HG03520 (cell line): Measurements from ENCODE around the gene NAA38.
A peak's percentile ranks its signal among the peaks of the same experiment; 100 is the strongest.
"Not testable (repeated sequence)": the region's sequence is repeated elsewhere in the genome, so short reads cannot be mapped to it uniquely, and the experiment has no call there.

Source experiments
- ATAC-seq: cut with Tn5 transposase; IDR thresholded peaks from one replicate; pipeline ENCODE4 v1.9.1; 2021; ENCODE audit warnings: mild to moderate bottlenecking, moderate library complexity; ENCODE audit not compliant: unreplicated experiment

The NAA38 gene

GRCh38 chr17:7882068-7882467 lies 24.7 kb upstream of the NAA38 start:
- no peak for ATAC-seq

- no peak for ATAC-seq
Observed at GRCh38 chr17:7881276-7882054, 24.1 kb upstream of the NAA38 start.

DNA sequence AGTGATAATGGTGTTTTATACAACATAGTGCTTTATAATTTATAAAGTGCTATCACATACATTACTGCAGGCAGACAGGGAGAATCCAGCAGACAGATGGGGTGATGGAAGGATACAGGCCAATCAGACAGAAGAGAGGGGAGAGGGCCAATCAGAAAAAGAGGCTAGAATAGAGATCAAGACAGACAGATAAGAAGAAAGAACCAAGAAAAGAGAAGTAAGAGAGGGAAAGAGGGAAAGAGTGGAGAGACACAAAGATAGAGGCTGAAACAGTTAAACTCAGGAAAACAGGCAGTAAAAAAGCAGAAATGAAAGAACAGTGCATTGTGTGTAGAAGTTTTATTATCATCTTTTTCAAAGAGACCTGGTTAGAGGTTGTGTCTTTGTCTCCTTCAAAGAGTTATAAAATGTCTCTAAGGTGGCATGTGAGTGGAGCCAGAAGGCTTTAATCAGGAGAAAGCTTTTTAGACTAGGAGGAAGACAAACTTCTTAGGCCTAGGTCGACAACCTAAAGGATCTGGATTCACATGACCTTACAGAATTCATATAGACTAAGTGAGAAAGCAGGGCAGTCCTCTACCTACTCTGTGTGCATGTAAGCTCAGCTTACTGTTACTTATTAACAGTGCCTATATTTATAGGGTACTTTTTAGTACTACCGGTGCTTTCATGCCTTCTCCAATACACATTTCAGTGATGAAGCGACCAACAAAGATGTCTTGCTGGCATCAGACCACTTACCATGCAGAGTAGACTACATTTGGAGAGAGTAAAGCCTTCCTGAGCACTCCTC lies 22.9 kb upstream of the NAA38 start:
- ATAC-seq, result no peak

- ATAC-seq, result no peak
Observed at GRCh38 chr17:7878234-7878633, 20.9 kb upstream of the NAA38 start.

GRCh38 chr17:7875804-7876370 lies 18.5 kb upstream of the NAA38 start:
- ATAC-seq, result no peak

- ATAC-seq, result no peak
Observed at GRCh38 chr17:7873051-7873450, 15.7 kb upstream of the NAA38 start.

DNA sequence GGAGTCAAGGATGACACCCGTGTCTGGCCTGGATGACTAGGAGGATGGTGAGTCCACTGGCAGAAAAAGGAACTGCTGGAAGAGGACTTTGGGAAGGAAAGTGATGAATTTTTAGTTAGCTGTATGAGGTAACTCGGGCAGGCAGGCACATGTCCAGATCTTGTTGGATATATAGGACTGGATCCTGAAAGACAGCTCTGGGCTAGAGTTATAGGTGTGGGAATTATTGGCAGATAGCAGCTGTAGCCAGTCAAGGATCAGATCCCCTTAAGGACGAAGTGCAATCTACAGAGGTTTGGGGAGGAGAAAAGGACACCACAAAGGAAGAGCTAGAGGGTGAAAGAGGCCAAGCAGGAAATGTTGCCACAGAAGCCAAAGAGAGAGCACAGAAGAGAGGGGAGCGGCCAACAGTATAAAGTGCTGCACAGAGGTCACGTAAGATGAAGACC lies 10.5 kb upstream of the NAA38 start:
- ATAC-seq, result no peak

DNA sequence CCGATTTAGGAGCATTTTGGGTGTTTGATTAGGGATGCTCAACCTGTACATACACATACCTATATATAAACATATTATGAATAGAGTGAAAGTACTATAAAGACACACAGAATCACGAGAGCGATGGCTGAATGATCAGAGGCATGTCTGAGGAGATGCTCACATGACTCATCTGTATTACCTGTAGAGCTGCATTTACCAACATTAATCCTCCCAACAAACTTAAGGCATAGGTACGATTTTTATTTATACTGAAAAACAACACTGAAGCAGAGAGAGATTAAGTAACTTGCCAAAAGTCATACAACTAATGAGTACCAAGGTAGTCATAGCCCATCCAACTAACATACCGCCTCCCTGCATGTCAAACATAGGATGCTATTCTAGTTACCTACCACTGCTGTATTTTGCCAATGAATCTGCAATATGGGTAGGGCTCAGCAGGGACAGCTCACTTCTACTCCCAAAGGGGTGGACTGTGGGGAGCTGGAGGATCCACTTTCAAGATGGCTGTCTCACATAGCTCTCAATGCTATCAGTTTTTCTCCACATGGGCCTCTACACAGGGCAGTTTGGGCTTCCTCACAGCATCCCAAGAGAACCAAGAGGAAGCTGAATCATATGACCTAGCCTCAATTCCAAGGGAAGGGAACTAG lies 7.8 kb upstream of the NAA38 start:
- ATAC-seq, result no peak

DNA sequence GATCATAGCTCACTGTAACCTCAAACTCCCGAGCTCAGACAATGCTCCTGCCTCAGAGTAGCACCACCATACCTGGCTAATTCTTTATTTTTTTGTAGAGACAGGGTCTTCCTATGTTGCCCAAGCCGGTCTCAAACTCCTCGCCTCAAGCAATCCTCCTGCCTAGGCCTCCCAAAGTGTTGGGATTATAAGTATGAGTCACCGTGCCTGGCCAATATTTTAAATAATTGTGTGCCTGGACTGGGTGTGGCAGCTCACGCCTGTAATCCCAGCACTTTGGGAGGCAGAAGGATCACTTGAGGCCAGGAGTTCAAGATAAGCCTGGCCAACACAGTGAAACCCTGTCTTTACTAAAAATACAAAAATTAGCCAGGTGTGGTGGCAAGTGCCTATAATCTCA lies 7.0 kb upstream of the NAA38 start:
- ATAC-seq, result not testable (repeated sequence)

GRCh38 chr17:7862692-7863437 lies 5.5 kb upstream of the NAA38 start:
- no peak for ATAC-seq

GRCh38 chr17:7859028-7859427 lies 1.7 kb upstream of the NAA38 start:
- ATAC-seq, result no peak

DNA sequence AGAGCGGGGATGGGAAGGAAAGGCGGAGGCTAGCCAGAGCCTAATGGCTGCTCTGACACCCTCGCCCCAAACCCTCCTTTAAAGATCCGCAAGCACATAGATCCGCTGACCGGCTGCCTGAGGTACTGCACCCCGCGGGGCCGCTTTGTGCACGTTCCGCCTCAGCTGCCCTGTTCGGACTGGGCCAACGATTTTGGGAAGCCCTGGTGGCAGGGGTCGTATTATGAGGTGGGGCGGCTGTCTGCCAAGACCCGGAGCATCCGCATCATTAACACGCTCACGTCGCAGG lies 1.1 kb upstream of the NAA38 start:
- no peak for ATAC-seq

- peak; percentile 26 for ATAC-seq
Observed at GRCh38 chr17:7857713-7858521, 558 bp upstream of the NAA38 start, which contains the start of gene CYB5D1. TSS of gene CYB5D1 (plus strand) at chr17:7858003. CDS start at chr17:7858135, 132 bp downstream.

DNA sequence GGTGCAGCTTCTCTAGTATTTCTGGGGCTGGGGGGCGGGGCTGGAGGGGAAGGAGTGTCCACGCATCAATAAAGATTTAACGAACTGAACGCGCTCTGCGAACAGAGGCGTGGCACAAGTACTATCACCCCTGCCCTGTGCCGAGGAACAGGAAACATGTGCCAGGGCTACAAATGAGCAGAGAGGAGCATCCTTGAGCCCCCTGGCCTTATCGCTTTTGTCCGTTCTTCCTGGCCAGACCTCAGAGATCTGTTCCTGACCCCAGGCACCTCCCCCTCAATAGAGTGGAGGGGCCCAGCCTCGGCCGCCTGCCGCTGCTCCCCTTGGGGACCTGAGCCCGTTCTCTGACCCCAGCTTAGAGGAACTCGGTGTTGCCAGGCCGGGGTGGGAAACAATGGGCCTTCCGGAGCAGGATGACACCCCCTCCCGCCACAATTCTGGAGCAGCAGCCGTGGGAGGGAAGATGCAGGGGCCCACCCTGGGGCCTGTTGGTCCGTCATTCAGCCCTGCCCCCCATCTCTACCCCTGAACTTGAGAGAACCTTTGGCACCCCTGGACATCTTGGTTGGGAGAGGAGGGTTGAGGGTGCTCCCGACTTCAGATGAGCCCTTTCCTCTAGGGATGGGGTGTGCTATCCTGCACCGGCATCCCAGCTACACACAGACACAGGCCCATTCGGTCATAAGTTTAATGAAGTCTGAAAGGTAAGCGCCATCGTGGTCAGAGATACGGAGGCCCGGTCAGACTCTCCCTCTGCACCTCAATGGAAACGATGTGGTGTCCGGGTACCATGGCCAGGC lies 1.1 kb downstream of the NAA38 start:
- no peak for ATAC-seq

GRCh38 chr17:7855660-7856010 lies 1.7 kb downstream of the NAA38 start:
- no peak for ATAC-seq

GRCh38 chr17:7854851-7855659 lies 2.3 kb downstream of the NAA38 start, which contains the start of gene TMEM88:
TSS of gene TMEM88 (plus strand) at chr17:7855066. CDS start at chr17:7855075, 9 bp downstream.
- no peak for ATAC-seq

- no peak for ATAC-seq
Observed at GRCh38 chr17:7854078-7854777, 3.1 kb downstream of the NAA38 start.

DNA sequence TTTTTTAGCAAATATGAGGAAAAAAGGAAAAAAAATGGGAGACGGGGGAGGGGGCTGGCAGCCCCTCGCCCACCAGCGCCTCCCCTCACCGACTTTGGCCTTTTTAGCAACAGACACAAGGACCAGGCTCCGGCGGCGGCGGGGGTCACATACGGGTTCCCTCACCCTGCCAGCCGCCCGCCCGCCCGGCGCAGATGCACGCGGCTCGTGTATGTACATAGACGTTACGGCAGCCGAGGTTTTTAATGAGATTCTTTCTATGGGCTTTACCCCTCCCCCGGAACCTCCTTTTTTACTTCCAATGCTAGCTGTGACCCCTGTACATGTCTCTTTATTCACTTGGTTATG lies 3.7 kb downstream of the NAA38 start:
- no peak for ATAC-seq
